Activated T-helper 1 cell treated with Interleukin-2 at 50 U/mL for 16 hours (primary cell): ENCODE data around the gene UQCR11.
A peak's percentile ranks its signal among the peaks of the same experiment; 100 is the strongest.
"Not testable (repeated sequence)": the region's sequence is repeated elsewhere in the genome, so short reads cannot be mapped to it uniquely, and the experiment has no call there.

ENCODE experiments used
- DNase-seq: peaks from one replicate; pipeline ENCODE4 v3.0.0-alpha.2; 2020; ENCODE audit warnings: low read depth

The UQCR11 gene

GRCh38 chr19:1605236-1606137 lies at the start of gene UQCR11:
TSS of gene UQCR11 (minus strand) at chr19:1605462. CDS start at chr19:1605409, 53 bp downstream.
- DNase-seq, result peak; percentile 83

GRCh38 chr19:1654178-1654792 lies 49.0 kb upstream of the UQCR11 start:
- no peak for DNase-seq

GRCh38 chr19:1653300-1653628 lies 48.0 kb upstream of the UQCR11 start:
- DNase-seq, result no peak

- peak; percentile 97 for DNase-seq
Measured at GRCh38 chr19:1652471-1653299, 47.4 kb upstream of the UQCR11 start, which contains the start of gene TCF3. TSS of gene TCF3 (minus strand) at chr19:1652615. CDS start at chr19:1650248, 2,367 bp downstream.

GRCh38 chr19:1651568-1652291 lies 46.5 kb upstream of the UQCR11 start:
- DNase-seq, result peak; percentile 30

- peak; percentile 22 for DNase-seq
Measured at GRCh38 chr19:1650650-1651567, 45.6 kb upstream of the UQCR11 start.

- no peak for DNase-seq
Measured at GRCh38 chr19:1649706-1650649, 44.7 kb upstream of the UQCR11 start.

GRCh38 chr19:1648920-1649541 lies 43.8 kb upstream of the UQCR11 start:
- no peak for DNase-seq

GRCh38 chr19:1648459-1648849 lies 43.2 kb upstream of the UQCR11 start:
- DNase-seq, result no peak

- DNase-seq, result no peak
Measured at GRCh38 chr19:1647501-1648458, 42.5 kb upstream of the UQCR11 start.

GRCh38 chr19:1646659-1647453 lies 41.6 kb upstream of the UQCR11 start:
- DNase-seq, result no peak

GRCh38 chr19:1646149-1646548 lies 40.9 kb upstream of the UQCR11 start:
- DNase-seq, result no peak

GRCh38 chr19:1645299-1645698 lies 40.0 kb upstream of the UQCR11 start:
- no peak for DNase-seq

GRCh38 chr19:1644070-1644469 lies 38.8 kb upstream of the UQCR11 start:
- DNase-seq, result no peak

GRCh38 chr19:1640893-1641448 lies 35.7 kb upstream of the UQCR11 start:
- DNase-seq, result not testable (repeated sequence)

- DNase-seq, result no peak
Measured at GRCh38 chr19:1636325-1637236, 31.3 kb upstream of the UQCR11 start.
